Measurements from ENCODE around the gene TBC1D17.

Gene TBC1D17

GRCh38 chr19:49851456-49852259, 25.8 kb upstream of the TBC1D17 start:
- Histone ChIP-seq H4K20me1 (ENCODE audit: insufficient read depth) (no peaks in the 10 kb centered on the region), H3K27me3 (ENCODE audit: insufficient read depth, low read depth) (no peaks in the 10 kb centered on the region), H3K27ac (no peak overlapping the region), H3K9ac (peak overlapping the region; percentile 94; the same call in 1 of the 2 replicates), H3K4me3 (IDR thresholded peaks at IDR 0.05; ENCODE audit: insufficient read depth, low read depth, low read length) (no peak overlapping the region), H3K4me1 (ENCODE audit: low read depth, poor library complexity, severe bottlenecking) (peaks cover 45% of the 10 kb centered on the region), H3K36me3 (ENCODE audit: insufficient read depth) (no peaks in the 10 kb centered on the region), H3K4me2 (peak overlapping the region; percentile 44; the same call in 1 of the 2 replicates), H2AFZ (ENCODE audit: low read depth) (no peak overlapping the region), H3K79me2 (ENCODE audit: insufficient read depth, low read depth) (peaks cover 35% of the 10 kb centered on the region)
- no peak for TF ChIP-seq CTCF (conservative IDR thresholded peaks at IDR 0.05; ENCODE audit: low read depth, low read length)

- H3K4me3 ChIP-seq (IDR thresholded peaks at IDR 0.05; ENCODE audit: insufficient read depth, low read depth, low read length), result no peak overlapping the region
- H3K27me3 ChIP-seq (ENCODE audit: insufficient read depth, low read depth), result no peaks in the 10 kb centered on the region
- H3K9ac ChIP-seq, result no peak overlapping the region
- peaks cover 35% of the 10 kb centered on the region for H3K79me2 ChIP-seq (ENCODE audit: insufficient read depth, low read depth)
- no peaks in the 10 kb centered on the region for H4K20me1 ChIP-seq (ENCODE audit: insufficient read depth)
- no peak for TF ChIP-seq CTCF (conservative IDR thresholded peaks at IDR 0.05; ENCODE audit: low read depth, low read length)
- peak overlapping the region; percentile 44; the same call in 1 of the 2 replicates for H3K4me2 ChIP-seq
- H3K27ac ChIP-seq, result no peak overlapping the region
- H3K4me1 ChIP-seq (ENCODE audit: low read depth, poor library complexity, severe bottlenecking), result peaks cover 37% of the 10 kb centered on the region
- no peaks in the 10 kb centered on the region for H3K36me3 ChIP-seq (ENCODE audit: insufficient read depth)
- H2AFZ ChIP-seq (ENCODE audit: low read depth), result no peak overlapping the region
Measured at GRCh38 chr19:49852631-49853126, 24.8 kb upstream of the TBC1D17 start.

GRCh38 chr19:49853852-49854377, 23.6 kb upstream of the TBC1D17 start:
- Histone ChIP-seq H3K4me2 (no peak overlapping the region), H3K4me1 (ENCODE audit: low read depth, poor library complexity, severe bottlenecking) (peaks cover 25% of the 10 kb centered on the region), H2AFZ (ENCODE audit: low read depth) (no peak overlapping the region), H3K27me3 (ENCODE audit: insufficient read depth, low read depth) (no peaks in the 10 kb centered on the region), H3K4me3 (IDR thresholded peaks at IDR 0.05; ENCODE audit: insufficient read depth, low read depth, low read length) (no peak overlapping the region), H3K27ac (no peak overlapping the region), H3K36me3 (ENCODE audit: insufficient read depth) (no peaks in the 10 kb centered on the region), H3K79me2 (ENCODE audit: insufficient read depth, low read depth) (peaks cover 35% of the 10 kb centered on the region), H4K20me1 (ENCODE audit: insufficient read depth) (no peaks in the 10 kb centered on the region), H3K9ac (no peak overlapping the region)
- TF ChIP-seq CTCF (conservative IDR thresholded peaks at IDR 0.05; ENCODE audit: low read depth, low read length), result no peak

- H3K27me3 ChIP-seq (ENCODE audit: insufficient read depth, low read depth), result no peaks in the 10 kb centered on the region
- no peak overlapping the region for H3K27ac ChIP-seq
- H3K4me3 ChIP-seq (IDR thresholded peaks at IDR 0.05; ENCODE audit: insufficient read depth, low read depth, low read length), result no peak overlapping the region
- H4K20me1 ChIP-seq (ENCODE audit: insufficient read depth), result no peaks in the 10 kb centered on the region
- H3K79me2 ChIP-seq (ENCODE audit: insufficient read depth, low read depth), result peaks cover 35% of the 10 kb centered on the region
- H2AFZ ChIP-seq (ENCODE audit: low read depth), result no peak overlapping the region
- no peak overlapping the region for H3K9ac ChIP-seq
- H3K36me3 ChIP-seq (ENCODE audit: insufficient read depth), result no peaks in the 10 kb centered on the region
- no peak overlapping the region for H3K4me2 ChIP-seq
- H3K4me1 ChIP-seq (ENCODE audit: low read depth, poor library complexity, severe bottlenecking), result peaks cover 18% of the 10 kb centered on the region
- TF ChIP-seq CTCF (conservative IDR thresholded peaks at IDR 0.05; ENCODE audit: low read depth, low read length), result no peak
Measured at GRCh38 chr19:49854378-49855263, 22.9 kb upstream of the TBC1D17 start.
